Sciatic nerve (tissue), 2 donors: ENCODE measurements around the gene C15orf62. TPM values are rescaled to one million over a fixed set of nuclear protein-coding genes. Genes with fewer than 3 reads are reported as not detected.

Source experiments
- ATAC-seq: fragments of 200-7000 bp; cut with Tn5 transposase; one replicate; pipeline ENCODE4 v1.9.1; 2020; ENCODE audit warnings: mild to moderate bottlenecking, moderate library complexity
- DNase-seq: peaks from one replicate; pipeline ENCODE4 v3.0.0-alpha.2; 2020; ENCODE audit warnings: low spot score
- intact Hi-C: fragments of 100-400 bp; cut with DNase I; formaldehyde crosslinking; loops from one replicate; pipeline ENCODE4 v1.14.2; 2022
- total RNA-seq: library from RNA; stranded (reverse); fragmentation: NEBNext Ultra II Directional; extraction: Animal tissue kit (Norgen Biotek cat#: 25700); gene quantifications from one replicate; pipeline ENCODE4 v1.2.1, GENCODE V29; 2021
- donor health status: DM: no; HTN: no; CAD: no.
- donor health status: DM: no; HTN: no; CAD: no.

Gene C15orf62
- total RNA-seq, 1 donor from 2014 or later: 0.49 TPM

DNA sequence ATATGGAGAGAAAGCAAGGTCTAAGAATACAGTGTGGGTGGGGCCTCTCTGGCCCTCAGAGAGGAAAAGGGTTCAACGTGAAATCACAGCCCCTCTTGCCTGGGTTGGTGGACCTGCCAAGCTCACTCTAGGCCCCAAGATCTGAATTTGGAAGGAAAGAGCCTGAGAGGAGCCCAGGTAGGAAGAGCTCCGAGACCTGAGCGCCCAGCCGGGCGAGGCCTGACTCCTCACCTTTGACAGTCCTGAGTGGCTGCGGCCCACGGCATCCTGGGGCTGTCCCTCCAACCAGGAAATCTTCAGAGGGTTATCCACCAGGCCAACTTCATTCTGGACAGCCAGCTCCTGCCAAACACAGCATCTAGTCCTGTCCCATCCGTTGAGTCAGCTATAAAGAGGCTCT is 3.7 kb downstream of the C15orf62 start:
- ATAC-seq (no peak), DNase-seq (no peak)
- intact Hi-C loops: loop anchor here (5.0 kb wide), 1 partner anchor 1276 kb away; no protein-coding TSS in a partner anchor

DNA sequence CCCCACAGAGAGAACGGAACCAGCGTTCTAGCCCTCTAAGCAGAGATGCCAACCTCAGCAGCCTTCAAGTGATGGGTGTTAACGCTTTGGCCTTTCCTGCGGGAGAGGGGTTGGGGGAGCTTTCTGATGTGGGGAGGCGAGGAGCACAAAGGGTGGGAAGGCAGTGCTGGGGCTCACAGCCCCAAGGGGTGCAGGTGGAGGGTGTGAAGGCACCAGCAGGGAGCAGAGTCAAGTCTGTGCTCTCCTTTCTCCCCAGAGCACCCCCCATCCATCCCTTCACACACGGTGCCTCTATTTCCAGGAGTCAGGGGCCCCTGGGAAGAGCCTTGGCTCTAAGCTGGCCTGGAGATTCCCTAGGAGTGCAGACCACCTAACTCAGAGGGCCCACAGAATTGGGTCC is 4.1 kb downstream of the C15orf62 start:
- DNase-seq (no peak), ATAC-seq (no peak)
- intact Hi-C loops: loop anchor here (5.0 kb wide), 1 partner anchor 1277 kb away; no protein-coding TSS in a partner anchor

DNA sequence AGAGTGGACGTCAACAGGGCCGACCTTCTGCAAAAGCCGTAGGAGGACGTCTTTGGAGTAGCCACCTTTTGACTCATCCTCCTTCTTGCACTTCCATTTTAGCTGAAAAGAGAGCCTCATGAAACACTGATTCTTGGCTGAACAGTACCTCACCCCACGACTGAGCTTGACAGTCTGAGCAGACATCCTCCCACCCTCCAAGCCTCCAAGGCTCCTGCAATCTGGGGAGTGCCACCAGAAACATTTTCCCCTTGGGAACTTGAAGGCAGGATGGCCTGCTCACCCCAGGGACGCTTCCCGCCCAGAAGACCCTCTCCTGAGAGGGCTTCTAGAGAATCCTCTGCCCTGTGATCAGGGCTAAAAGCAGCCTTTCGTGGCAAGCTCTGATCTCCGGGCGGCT is 5.2 kb downstream of the C15orf62 start:
- intact Hi-C loops: no loop called here
- no peak for DNase-seq
- ATAC-seq: no peak

DNA sequence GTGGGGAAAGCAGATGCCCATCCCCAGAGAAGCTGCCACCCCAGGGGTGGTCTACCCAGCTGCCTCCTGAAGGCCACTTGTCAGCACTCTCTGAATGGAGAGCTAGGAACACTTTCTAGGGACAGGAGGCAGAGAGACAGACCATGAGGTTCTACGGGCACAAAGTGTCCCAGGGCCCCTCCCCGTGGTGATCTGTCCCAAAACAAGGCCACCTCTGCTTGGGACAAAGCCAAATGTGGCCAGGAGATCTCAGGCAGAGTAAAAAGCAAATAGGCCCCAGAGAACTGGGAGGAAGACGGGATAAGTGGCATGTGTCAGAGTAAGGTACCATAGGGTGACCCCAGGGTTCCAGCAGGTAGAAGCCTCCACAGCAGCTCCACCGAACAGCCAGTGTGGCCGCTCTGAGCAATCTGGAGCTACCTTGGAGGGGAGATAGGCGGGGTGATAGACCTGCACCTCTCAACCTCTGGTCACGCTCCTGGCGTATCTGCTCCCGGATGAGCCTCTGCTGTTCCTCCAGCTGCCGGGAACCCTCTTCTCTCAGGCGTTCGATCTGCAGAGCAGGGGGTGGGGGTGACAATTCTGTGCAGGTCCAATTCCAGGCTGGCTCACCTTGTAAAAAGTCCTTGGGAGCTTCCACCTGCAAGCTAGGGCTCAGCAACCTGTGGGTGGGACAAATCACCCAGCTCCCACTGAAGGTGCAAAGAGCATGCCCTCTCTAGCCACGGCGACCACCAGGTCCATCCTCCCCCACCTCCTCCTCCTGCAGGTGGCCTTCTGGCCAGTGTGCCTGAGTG is 6.2 kb downstream of the C15orf62 start:
- DNase-seq (no peak), ATAC-seq (no peak)
- intact Hi-C loops: no loop called here

DNA sequence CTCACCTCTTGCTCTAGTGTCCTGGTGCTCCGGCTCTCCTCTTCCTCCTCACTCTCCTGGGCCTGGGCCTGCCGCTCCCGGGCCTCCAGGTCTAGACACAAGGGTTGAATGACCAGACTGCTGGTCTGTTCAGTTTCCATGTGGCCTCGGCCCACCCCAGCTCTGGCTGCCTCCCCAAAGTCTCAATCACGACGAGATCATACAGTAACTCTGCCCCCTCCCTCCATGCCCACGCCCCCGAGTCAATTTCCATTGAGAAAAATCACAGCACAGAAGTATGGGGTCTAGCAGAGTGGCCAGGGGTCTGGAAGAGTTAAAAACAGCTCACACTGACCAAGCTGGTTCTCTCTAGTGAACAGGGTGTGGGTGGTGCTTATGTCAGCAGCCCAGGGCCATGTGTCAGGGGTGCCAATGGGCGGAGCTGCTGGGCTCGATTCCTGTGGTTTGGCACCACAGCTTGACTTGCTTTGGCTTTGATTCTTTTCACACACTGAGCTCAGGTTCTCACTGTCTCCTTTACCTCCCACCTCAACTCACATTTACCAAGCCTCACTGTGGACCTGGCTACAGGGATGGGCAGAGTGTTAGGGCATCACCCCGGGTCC is 6.9 kb downstream of the C15orf62 start:
- intact Hi-C loops: no loop called here
- peak; percentile 83 for ATAC-seq

DNA sequence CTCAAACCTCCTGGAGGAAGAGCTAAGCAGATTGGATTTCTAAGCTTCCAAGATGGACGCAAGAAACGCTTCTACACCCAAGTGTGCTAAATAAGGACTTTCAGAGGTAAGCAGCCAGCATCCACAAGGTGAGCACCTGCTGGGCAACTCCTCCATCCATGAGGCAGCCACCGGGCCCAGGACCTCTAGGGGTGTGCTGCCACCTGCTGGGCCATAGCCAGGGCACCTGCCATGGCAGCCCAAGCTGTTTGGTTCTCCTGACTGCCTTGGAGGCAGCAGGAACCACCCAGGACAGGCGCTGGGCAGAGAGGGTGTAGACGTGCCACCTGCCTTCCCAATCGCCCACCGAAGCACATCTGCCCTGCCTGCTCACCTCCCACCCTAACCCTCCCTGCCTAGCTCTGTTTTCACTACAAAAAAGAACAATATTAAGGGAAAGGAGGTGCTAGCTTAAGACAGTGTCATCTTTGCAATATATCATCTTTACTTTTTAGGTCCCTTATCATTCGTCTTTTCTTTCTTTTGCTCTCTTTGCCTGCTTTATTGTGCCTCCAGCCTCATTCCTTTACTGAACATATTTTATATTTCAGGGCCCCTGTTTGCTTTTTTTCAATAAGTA is 12.9 kb downstream of the C15orf62 start:
- ATAC-seq (peak; percentile 55), DNase-seq (no peak)

More for the DNA sequence above, 6.9 kb downstream of the C15orf62 start:
- no peak for DNase-seq

DNA sequence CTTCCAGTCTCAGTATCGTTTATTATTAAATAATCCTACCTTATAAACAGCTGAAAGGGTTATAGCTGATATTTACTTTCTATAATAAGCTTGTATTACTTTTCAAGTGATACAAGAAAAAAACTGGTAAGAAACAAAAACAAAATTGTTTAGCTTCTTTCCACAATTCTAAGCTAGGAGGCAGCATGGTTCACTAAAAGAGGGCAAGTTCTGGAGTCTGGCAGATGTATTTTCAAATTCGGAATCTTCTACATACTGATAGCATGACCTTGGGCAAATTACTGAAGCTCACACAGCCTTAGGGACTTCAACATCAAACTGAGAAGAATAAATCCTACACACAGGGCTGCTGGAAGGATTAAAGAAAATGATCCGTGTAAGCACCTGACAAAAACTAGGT is 15.4 kb downstream of the C15orf62 start:
- no peak for DNase-seq
- ATAC-seq: no peak
- intact Hi-C loops: no loop called here

More for the DNA sequence above, 12.9 kb downstream of the C15orf62 start:
- intact Hi-C loops: no loop called here

DNA sequence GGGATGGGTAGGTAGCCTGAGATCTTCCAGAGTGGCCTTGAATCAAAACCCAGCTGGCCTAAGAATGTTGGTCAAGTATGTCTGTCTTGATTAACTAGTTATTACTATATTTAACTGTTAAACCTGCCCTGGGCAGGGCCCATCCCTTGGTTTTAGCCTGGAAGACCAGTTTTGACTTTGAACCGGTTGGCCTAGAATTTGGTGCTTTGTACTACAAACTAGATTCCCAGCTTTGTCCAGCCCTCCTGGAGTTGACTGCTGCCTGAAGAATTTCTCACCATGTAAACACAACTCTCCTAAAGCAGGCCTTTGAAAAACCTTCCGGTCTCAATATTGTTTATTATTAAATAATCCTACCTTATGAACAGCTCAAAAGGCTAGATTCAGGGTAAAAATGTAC is 16.0 kb downstream of the C15orf62 start:
- DNase-seq (no peak), ATAC-seq (no peak)
- intact Hi-C loops: no loop called here

DNA sequence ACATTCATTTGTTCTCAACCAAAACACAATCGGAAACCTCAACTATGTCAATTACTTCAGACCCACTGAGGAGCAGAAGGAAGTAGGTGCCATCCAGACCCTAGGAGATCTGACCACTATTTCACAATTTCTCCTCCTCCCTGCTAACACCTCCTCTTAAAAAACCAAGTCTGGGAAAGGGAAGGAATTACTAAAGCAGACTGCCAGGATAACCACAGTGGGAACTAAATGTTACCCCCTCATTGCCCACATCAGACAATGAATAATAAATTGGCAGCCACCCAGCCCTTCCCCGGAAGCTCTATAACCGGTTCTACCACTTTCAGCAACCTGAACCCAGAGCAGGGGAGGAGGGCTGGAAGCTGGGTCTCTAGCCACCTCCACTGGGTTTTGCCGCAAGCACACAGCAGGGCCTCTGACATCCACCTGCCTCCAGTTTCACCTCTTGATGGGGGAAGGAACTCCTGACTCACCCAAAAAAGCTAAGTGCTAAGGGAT is 17.6 kb downstream of the C15orf62 start:
- intact Hi-C loops: no loop called here
- DNase-seq (no peak), ATAC-seq (no peak)

DNA sequence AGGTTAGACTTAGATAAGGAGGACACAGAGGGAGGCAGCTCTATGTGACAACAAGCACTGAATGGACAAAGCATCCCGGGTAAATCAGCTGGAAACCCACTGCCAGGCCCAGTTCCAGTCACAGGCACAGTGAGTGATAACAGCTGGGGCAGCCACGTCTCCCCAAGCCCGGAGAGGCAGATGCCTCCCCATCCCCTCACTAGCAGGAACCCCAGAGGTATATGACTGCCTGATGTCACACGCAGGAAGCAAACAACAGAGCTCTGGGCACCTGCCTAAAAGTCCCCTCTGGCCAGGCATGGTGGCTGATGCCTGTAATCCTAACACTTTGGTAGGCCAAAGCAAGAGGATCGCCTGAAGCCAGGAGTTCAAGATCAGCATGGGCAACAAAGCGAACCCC is 18.2 kb downstream of the C15orf62 start:
- intact Hi-C loops: no loop called here
- DNase-seq (no peak), ATAC-seq (no peak)

DNA sequence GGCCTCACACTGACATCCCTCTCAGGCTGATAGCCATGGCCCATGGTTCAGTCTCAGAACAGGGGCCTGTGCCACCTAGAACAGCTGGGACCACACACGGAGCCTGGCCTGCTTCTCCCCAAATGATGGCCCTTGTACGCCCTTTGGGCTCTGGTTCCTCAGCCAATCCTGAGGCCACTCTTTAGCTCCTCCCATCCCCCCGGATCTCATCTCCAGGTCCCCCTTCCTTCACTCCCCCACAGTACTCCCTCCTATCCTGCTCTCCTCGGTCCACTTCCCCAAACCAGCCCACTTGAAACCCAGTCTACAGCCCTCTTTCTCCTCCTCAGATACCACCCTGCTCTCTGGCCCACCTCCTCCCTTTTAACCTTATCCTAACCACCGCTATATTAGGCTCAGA is 19.3 kb downstream of the C15orf62 start:
- ATAC-seq (no peak), DNase-seq (no peak)

DNA sequence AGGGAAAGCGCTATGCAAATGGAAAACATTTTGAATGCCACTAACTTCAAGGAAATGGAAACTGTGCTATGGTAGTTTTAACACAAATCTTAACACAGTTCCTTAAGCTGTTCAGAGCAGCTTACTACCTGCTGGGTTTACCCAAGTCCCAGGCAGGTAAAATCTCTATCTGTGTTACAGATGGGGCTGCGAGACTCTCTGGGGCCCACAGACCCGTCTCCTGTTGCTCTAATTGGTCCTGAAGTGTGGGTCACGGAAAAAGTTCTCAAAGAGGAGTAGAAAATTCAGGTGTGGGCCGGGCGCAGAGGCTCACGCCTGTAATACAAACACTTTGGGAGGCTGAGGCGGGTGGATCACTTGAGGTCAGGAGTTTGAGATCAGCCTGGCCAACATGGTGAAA is 20.2 kb downstream of the C15orf62 start:
- ATAC-seq: no peak
- intact Hi-C loops: no loop called here
- DNase-seq: no peak

More for the DNA sequence above, 19.3 kb downstream of the C15orf62 start:
- intact Hi-C loops: no loop called here

DNA sequence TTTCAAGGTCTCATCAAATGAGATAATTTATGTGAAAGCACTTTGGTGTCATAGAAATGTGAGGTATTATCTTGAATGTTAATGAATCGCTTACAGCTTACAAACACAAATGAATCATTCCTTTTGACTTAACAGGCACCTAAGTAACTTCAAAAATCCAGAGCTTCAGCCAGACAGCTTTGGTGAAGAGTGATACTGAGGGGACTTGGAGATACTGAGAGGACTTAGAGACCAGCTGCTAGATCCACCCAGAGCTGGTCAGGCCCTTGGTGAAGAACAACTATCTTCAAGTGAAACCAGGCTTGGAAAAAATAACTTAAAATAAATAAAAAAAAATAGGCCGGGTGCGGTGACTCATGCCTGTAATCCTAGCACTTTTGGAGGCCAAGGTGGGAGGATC is 20.9 kb downstream of the C15orf62 start:
- intact Hi-C loops: no loop called here
- DNase-seq (no peak), ATAC-seq (no peak)

DNA sequence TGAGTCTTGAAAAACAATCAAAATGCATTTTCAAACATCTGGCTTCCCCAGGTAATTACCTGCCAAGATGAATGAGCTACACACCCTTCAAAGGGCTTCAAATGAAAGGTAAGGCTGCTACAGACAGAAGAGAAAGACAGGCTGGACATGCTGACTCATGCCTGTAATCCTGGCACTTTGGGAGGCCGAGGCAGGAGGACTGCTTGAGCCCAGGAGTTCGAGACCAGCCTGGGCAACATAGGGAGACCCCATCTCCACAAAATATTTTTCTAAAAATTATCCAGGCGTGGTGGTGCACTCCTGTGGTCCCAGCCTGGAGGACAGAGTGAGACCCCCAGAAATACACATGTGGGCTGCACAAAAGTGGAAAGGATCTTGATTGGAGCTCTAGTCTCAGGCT is 22.6 kb downstream of the C15orf62 start:
- DNase-seq (no peak), ATAC-seq (no peak)
- intact Hi-C loops: no loop called here

DNA sequence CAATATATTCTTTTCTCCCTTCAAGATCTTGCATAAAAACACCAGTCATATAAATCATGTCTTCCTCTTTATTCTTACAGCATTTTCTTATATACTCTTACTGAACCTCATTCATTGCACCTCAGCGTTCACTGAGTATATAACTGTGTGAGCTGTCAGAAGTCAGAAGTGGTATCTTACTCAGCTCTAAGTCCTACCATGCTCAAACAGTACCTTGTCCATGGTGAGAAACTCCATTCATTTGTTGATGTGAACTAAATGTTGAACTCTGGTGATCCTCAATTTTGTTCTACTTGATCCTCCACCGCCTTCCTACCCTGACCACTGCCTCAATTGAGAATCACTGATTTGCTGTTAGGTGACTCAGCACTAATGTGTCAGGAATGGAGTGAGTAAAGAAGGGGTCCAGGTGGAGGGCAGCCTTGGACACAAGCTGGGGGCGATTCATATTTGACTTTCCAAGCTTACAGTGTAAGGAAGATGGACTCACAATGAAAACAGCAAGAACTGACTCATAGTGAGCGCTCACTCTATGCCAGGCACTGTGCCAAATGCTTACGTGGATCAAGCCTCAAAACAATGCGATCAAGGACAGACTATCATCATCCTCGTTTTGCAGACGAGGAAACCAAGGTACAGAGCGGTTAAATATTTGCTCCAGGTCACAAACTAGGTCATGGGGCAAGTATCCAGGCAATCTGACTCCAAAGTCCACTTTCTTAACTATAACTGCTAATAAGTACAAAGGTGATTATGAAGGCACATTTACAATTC is 23.6 kb downstream of the C15orf62 start:
- intact Hi-C loops: no loop called here
- DNase-seq (no peak), ATAC-seq (no peak)

DNA sequence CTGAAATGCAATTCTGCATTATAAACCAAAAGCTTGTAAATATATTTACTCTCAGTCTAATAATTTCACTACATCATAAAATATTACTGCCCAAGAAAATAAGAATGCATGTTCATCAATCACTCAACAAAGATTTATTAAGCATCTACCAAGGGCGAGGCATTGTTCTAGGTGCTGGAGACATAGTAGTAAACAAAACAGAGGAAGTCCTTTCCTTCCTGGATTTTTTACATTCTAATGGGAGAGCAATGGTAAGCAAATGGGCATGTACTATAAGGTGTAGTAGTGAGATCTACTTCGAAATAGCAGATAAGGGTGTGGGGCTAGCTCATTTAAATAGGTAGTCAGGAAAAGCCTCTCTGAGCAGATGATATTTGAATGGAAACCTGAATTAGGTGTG is 26.3 kb downstream of the C15orf62 start:
- intact Hi-C loops: no loop called here
- DNase-seq (no peak), ATAC-seq (no peak)

DNA sequence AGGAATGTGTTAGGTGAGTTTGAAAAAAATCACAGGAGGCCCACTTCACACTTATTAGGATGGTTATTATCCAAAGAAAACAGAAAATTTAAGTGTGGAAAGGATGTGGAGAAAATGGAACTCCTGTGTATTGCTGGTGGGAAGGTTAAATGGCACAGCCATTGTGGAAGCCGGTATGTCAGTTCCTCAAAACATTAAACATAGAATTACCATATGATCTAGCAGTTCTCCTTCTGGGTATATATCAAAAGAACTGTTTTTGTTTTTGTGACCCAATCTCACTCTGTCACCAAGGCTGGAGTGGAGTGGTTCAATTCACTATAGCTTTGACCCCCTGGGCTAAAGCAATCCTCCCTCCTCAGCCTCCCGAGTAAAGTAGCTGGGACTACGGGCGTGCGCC is 26.7 kb downstream of the C15orf62 start:
- intact Hi-C loops: no loop called here
- no peak for ATAC-seq
- no peak for DNase-seq

DNA sequence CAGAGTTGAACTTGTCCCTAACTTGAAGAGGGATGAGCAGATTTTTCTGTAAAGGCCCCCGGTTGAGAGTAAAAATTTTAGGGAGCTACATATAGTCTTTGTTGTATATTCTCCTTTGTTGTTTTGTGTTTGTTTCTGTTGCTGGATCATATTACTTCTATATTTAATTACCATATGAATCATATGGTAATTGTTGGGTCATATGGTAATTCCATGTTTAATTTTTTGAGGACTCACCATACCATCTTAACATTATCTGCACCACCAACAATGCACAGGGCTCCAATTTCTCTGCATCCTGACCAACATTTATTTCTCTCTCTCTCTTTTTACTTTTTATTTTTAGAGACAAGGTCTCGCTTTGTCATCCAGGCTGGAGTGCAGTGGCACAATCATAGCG is 29.7 kb downstream of the C15orf62 start:
- no peak for ATAC-seq
- intact Hi-C loops: no loop called here
- no peak for DNase-seq

DNA sequence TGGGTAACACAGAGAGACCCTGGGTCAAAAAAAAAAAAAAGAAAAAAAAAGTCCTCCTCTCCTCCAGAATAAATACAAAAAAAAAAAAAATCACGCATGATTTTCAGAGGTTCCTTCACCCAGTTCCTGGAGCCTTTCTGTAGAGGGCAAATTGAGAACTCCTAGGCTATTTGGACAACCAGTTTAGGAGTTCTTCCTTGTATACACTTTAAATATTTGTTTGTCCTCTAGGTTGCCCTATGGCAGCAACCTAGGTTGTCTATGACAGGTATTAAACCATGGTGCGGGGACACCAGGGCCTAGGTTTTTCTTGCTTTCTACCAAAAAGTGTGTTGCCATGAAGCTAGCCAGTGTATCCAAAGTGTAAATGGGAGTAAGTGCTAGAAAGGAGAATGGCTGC is 33.3 kb downstream of the C15orf62 start:
- DNase-seq: no peak
- intact Hi-C loops: no loop called here
- ATAC-seq: no peak
